K562 (cell line): ENCODE data around the gene PDK3. TPM values are rescaled to one million over a fixed set of nuclear protein-coding genes. Genes with fewer than 3 reads are reported as not detected.

Experiments
- ATAC-seq: fragments of 200-7000 bp; cut with Tn5 transposase; 3 replicates; pipeline ENCODE4 v1.9.1; 2020; ENCODE audit warnings: moderate library complexity
- BruUV-seq: library from RNA; stranded (reverse); fragments of 400-500 nt; replicated peaks from 2 replicates; lab custom pipeline; 2021; lab: Mats Ljungman, UMichigan
- CTCF ChIA-PET: fragments of 300-600 bp; formaldehyde crosslinking; extraction: SDS; loops from one replicate; lab custom pipeline; 2021; ENCODE audit warnings: low intra/inter-chr PET ratio; lab: Yijun Ruan, JAX
- POLR2A ChIA-PET: fragments of 300-600, 350-650 bp; sonication (Branson Sonifier 250); formaldehyde crosslinking; extraction: SDS; loops from one replicate; lab custom pipeline; 2021; ENCODE audit warnings: antibody characterized with exemption, inconsistent platforms; lab: Yijun Ruan, JAX
- DNase-seq, 4 experiments: peaks; one replicate each; pipeline versions ENCODE4 v3.0.0 to v3.0.0-alpha.2; 2011 to 2018; ENCODE audit warnings: low spot score in 3 of 4, mixed read lengths in 3 of 4; ENCODE audit errors: extremely low read depth in 1 of 4
- FAIRE-seq: peaks from 2 replicates; lab custom pipeline; 2011; peaks lifted over from hg19 to GRCh38; lab: Jason Lieb, UNC
- H2AFZ ChIP-seq: 2 replicates; pipeline ENCODE4 v1.6.0; 2011; ENCODE audit warnings: low read depth, low read length, control low read depth, inconsistent platforms
- H3K27ac ChIP-seq: fragments of 200-600 bp; 3 replicates; pipeline ENCODE4 v1.8.0; 2011; ENCODE audit warnings: low read depth, mild to moderate bottlenecking, control low read depth, inconsistent platforms, low read length, moderate library complexity, mixed read lengths; ENCODE audit errors: extremely low read depth
- H3K27me3 ChIP-seq, 2 experiments: fragments of 300-600 bp in 1 of 2; 2 replicates in 1 of 2; 3 replicates in 1 of 2; pipeline versions ENCODE4 v1.6.0 to v1.8.0; 2011; ENCODE audit warnings: inconsistent platforms in 2 of 2, low read length in 2 of 2, mild to moderate bottlenecking in 1 of 2, mixed read lengths in 1 of 2, moderate library complexity in 1 of 2; ENCODE audit not compliant: control insufficient read depth in 2 of 2, insufficient read depth in 2 of 2
- H3K36me3 ChIP-seq: fragments of 300-600 bp; 3 replicates; pipeline ENCODE4 v1.8.0; 2011; ENCODE audit warnings: mild to moderate bottlenecking, low read length, inconsistent platforms; ENCODE audit not compliant: control insufficient read depth, insufficient read depth
- H3K4me1 ChIP-seq, 2 experiments: fragments of 200-600 bp in 1 of 2; replicated peaks in 1 of 2; 2 replicates in 1 of 2; 3 replicates in 1 of 2; pipeline versions ENCODE4 v1.5.1 to v1.8.0; 2011; ENCODE audit warnings: inconsistent platforms in 2 of 2, low read length in 2 of 2, mild to moderate bottlenecking in 1 of 2, mixed read lengths in 1 of 2, moderate library complexity in 1 of 2; ENCODE audit not compliant: control insufficient read depth in 2 of 2, insufficient read depth in 2 of 2
- H3K4me2 ChIP-seq: 2 replicates; pipeline ENCODE4 v1.6.1; 2011; ENCODE audit warnings: low read length, control low read depth, inconsistent platforms, mixed read lengths; ENCODE audit not compliant: insufficient read depth
- H3K4me3 ChIP-seq: fragments of 200-600 bp; sonication (generic), shearing (Covaris generic); 2 replicates; pipeline ENCODE4 v1.5.1; 2016; ENCODE audit warnings: control low read depth, inconsistent platforms
- H3K79me2 ChIP-seq: fragments of 200-600 bp; 3 replicates; pipeline ENCODE4 v1.8.0; 2011; ENCODE audit warnings: low read length, inconsistent platforms; ENCODE audit not compliant: control insufficient read depth, insufficient read depth
- H3K9ac ChIP-seq, 2 experiments: 2 replicates each; pipeline versions ENCODE4 v1.6.0 to v1.6.1; 2011; ENCODE audit warnings: low read depth in 2 of 2, low read length in 2 of 2, control low read depth in 1 of 2, inconsistent platforms in 1 of 2, mild to moderate bottlenecking in 1 of 2, mixed read lengths in 1 of 2; ENCODE audit not compliant: insufficient read depth in 1 of 2
- H3K9me1 ChIP-seq: one replicate; pipeline ENCODE4 v1.6.0; 2011; ENCODE audit warnings: inconsistent platforms, mild to moderate bottlenecking, low read length, moderate library complexity; ENCODE audit not compliant: control insufficient read depth, insufficient read depth
- H3K9me3 ChIP-seq: replicated peaks from 2 replicates; pipeline ENCODE4 v1.5.1; 2011; ENCODE audit warnings: low read depth, low read length, inconsistent platforms; ENCODE audit not compliant: control insufficient read depth, insufficient read depth
- H4K20me1 ChIP-seq: replicated peaks from 2 replicates; pipeline ENCODE4 v1.6.1; 2011; ENCODE audit warnings: low read length, inconsistent platforms, mixed read lengths; ENCODE audit not compliant: control insufficient read depth, insufficient read depth
- BRF1 ChIP-seq: IDR thresholded peaks from 3 replicates; pipeline ENCODE4 v1.6.1; 2011; ENCODE audit warnings: borderline replicate concordance, mild to moderate bottlenecking; ENCODE audit not compliant: insufficient read length; ENCODE audit errors: extremely low read depth
- FOXJ3 ChIP-seq: sonication (generic); formaldehyde crosslinking; IDR thresholded peaks from 2 replicates; pipeline ENCODE4 v1.4.0; 2020; ENCODE audit warnings: mild to moderate bottlenecking, missing genetic modification reagents
- FOXK1 ChIP-seq: sonication (generic); formaldehyde crosslinking; IDR thresholded peaks from 2 replicates; pipeline ENCODE4 v1.8.0; 2022; ENCODE audit warnings: missing genetic modification reagents, mild to moderate bottlenecking, borderline replicate concordance
- HES1 ChIP-seq: fragments of 450-650 bp; IDR thresholded peaks from 2 replicates; pipeline ENCODE4 v1.6.1; 2016; ENCODE audit warnings: low read depth, mild to moderate bottlenecking, moderate library complexity
- JUN ChIP-seq, 2 experiments: sonication (generic) in 1 of 2; formaldehyde crosslinking in 1 of 2; IDR thresholded peaks; 2 replicates each; pipeline versions ENCODE4 v1.6.1 to v1.8.0; 2012 to 2022; ENCODE audit warnings: borderline replicate concordance in 2 of 2, mild to moderate bottlenecking in 2 of 2, improper control_type of control experiment in 1 of 2, low read depth in 1 of 2, low read length in 1 of 2, missing genetic modification reagents in 1 of 2
- L3MBTL2 ChIP-seq: fragments of 450-650 bp; IDR thresholded peaks from 2 replicates; pipeline ENCODE4 v1.6.1; 2016; ENCODE audit warnings: mild to moderate bottlenecking, moderate library complexity
- RUNX1 ChIP-seq: sonication (generic); IDR thresholded peaks from 2 replicates; pipeline ENCODE4 v1.6.1; 2016; ENCODE audit warnings: antibody characterized with exemption, low read depth
- SAP30 ChIP-seq: fragments of 200-600 bp; sonication (generic); IDR thresholded peaks from 2 replicates; pipeline ENCODE4 v1.6.1; 2012; ENCODE audit warnings: borderline replicate concordance, low read depth, mild to moderate bottlenecking, moderate library complexity, low read length, control low read depth, inconsistent platforms; ENCODE audit not compliant: insufficient read depth, poor library complexity, severe bottlenecking
- SIX5 ChIP-seq, 2 experiments: IDR thresholded peaks; 2 replicates each; pipeline ENCODE4 v1.6.1; 2011; ENCODE audit warnings: low read length in 2 of 2, borderline replicate concordance in 1 of 2, low read depth in 1 of 2, mild to moderate bottlenecking in 1 of 2, moderate library complexity in 1 of 2; ENCODE audit not compliant: insufficient read depth in 1 of 2
- YBX1 ChIP-seq: fragments of 450-650 bp; IDR thresholded peaks from 2 replicates; pipeline ENCODE4 v1.7.1; 2016; ENCODE audit warnings: mild to moderate bottlenecking
- WGBS: fragments of 100-300 bp; shearing (Covaris generic); methylation state at CpG from one replicate; pipeline ENCODE4 v1.1.6; 2016; ENCODE audit warnings: low coverage, mixed read lengths; ENCODE audit not compliant: insufficient coverage; ENCODE audit errors: missing lambda C conversion rate; 5-methylcytosine and 5-hydroxymethylcytosine counted together
- in situ Hi-C: fragments of 300-500 bp; cut with MboI; formaldehyde crosslinking; loops from 4 replicates; pipeline ENCODE4 v1.15.0; 2018; ENCODE audit warnings: inconsistent platforms, mixed read lengths
- intact Hi-C: fragments of 100-400 bp; cut with micrococcal nuclease; formaldehyde crosslinking; loops from 2 replicates; pipeline ENCODE4 v1.14.2; 2022
- polyA plus RNA-seq, 8 experiments: library from polyadenylated mRNA; depleted of rRNA in 4 of 8; stranded (reverse) in 5 of 8; unstranded in 3 of 8; fragments of >200 nt; fragmentation: Nextera tagmentation in 2 of 8; fragmentation: Illumina TruSeq in 1 of 8; extraction: Ambion mirVana in 2 of 8; extraction: Trizol in 1 of 8; gene quantifications; 2 replicates each; pipeline versions ENCODE4 v1.2.1 to v1.2.3, GENCODE V29; 2011 to 2014; ENCODE audit warnings: inconsistent platforms in 1 of 8, missing spikeins in 1 of 8
- total RNA-seq, 7 experiments: library from RNA; depleted of rRNA in 6 of 7; stranded (reverse); fragments of >200 nt in 6 of 7; fragmentation: Illumina TruSeq in 2 of 7; extraction: Trizol in 2 of 7; gene quantifications; 2 replicates each; pipeline versions ENCODE4 v1.2.1 to v1.2.3, GENCODE V29; 2011 to 2021; ENCODE audit warnings: low replicate concordance in 1 of 7

The PDK3 gene
- total and polyA plus RNA-seq, 9 of the 15 experiments (the other 6 are each of a cell fraction or from before 2014, with no cell fraction given): 0.20 to 4.9 (median 0.95) TPM

- BruUV-seq: no TSS peak
- Histone ChIP-seq H3K79me2 (no peaks in the 10 kb centered on the region), H3K36me3 (no peaks in the 10 kb centered on the region), H3K9ac (no peak overlapping the region), H3K4me2 (no peak overlapping the region), H2AFZ (no peak overlapping the region), H3K27me3 (peaks cover 0 to 5% of the 10 kb centered on the region in 2 experiments; a peak in 2 of 5 replicates), H4K20me1 (no peaks in the 10 kb centered on the region), H3K9me1 (no peaks in the 10 kb centered on the region), H3K4me3 (no peak overlapping the region), H3K27ac (no peak overlapping the region), H3K9me3 (no peaks in the 10 kb centered on the region), H3K4me1 (no peaks in the 10 kb centered on the region)
- no peak for FAIRE-seq
- ChIA-PET CTCF (no interaction called here), POLR2A (no interaction called here)
- no peak for DNase-seq
- no peak for TF ChIP-seq SAP30
- TF ChIP-seq SIX5 (IDR thresholded peaks at IDR 0.05; ENCODE audit: borderline replicate concordance in 1 of 2, insufficient read depth in 1 of 2, low read depth in 1 of 2, low read length in 2 of 2): no peak
- TF ChIP-seq JUN (IDR thresholded peaks at IDR 0.05; ENCODE audit: borderline replicate concordance, low read depth, low read length): no peak
- no peak for TF ChIP-seq JUN (CRISPR knock-in tag; IDR thresholded peaks at IDR 0.05; ENCODE audit: borderline replicate concordance)
- TF ChIP-seq RUNX1: no peak
- no peak for TF ChIP-seq FOXK1 (CRISPR knock-in tag)
- no peak for TF ChIP-seq HES1
- no peak for TF ChIP-seq YBX1
- no peak for TF ChIP-seq L3MBTL2
- TF ChIP-seq FOXJ3: no peak
- TF ChIP-seq BRF1: no peak
- 8% methylated on average over 2 of the region's 2 CpGs for WGBS
- in situ Hi-C loops (no loop called here), intact Hi-C loops (no loop called here)
- ATAC-seq: no peak
Observed at GRCh38 chrX:24520472-24520871, 55.4 kb downstream of the PDK3 start.
